CD14-positive monocyte (primary cell): ENCODE results near the gene MUC13. TPM values are rescaled to one million over a fixed set of nuclear protein-coding genes. Genes with fewer than 3 reads are reported as not detected.

Experiments
- DNase-seq, 3 donors: peaks; one replicate each; pipeline ENCODE4 v3.0.0-alpha.2; 2011 to 2022
- H2AFZ ChIP-seq: 2 replicates; pipeline ENCODE4 v1.6.0; 2012; ENCODE audit warnings: mild to moderate bottlenecking, low read depth, low read length, inconsistent platforms; ENCODE audit not compliant: insufficient read depth, poor library complexity, severe bottlenecking
- H3K27ac ChIP-seq, 2 donors: 1 replicate in 1 of 2; 2 replicates in 1 of 2; pipeline ENCODE4 v1.5.1; 2012 to 2013; ENCODE audit warnings: low read length in 2 of 2, control low read depth in 1 of 2, inconsistent platforms in 1 of 2, low read depth in 1 of 2, mild to moderate bottlenecking in 1 of 2
- H3K27me3 ChIP-seq, 2 donors: one replicate each; pipeline versions ENCODE4 v1.6.0 to v1.6.1; 2011 to 2013; ENCODE audit warnings: low read length in 2 of 2; ENCODE audit not compliant: control insufficient read depth in 2 of 2, insufficient read depth in 2 of 2
- H3K36me3 ChIP-seq, 2 donors: replicated peaks in 1 of 2; 1 replicate in 1 of 2; 2 replicates in 1 of 2; pipeline versions ENCODE4 v1.5.1 to v1.6.1; 2012 to 2013; ENCODE audit warnings: low read length in 2 of 2, control low read depth in 1 of 2, inconsistent platforms in 1 of 2, mild to moderate bottlenecking in 1 of 2; ENCODE audit not compliant: insufficient read depth in 2 of 2, control insufficient read depth in 1 of 2
- H3K4me1 ChIP-seq, 2 donors: 1 replicate in 1 of 2; 2 replicates in 1 of 2; pipeline versions ENCODE4 v1.5.1 to v1.6.1; 2012 to 2013; ENCODE audit warnings: low read length in 2 of 2, control low read depth in 1 of 2, inconsistent platforms in 1 of 2, mild to moderate bottlenecking in 1 of 2, moderate library complexity in 1 of 2; ENCODE audit not compliant: insufficient read depth in 2 of 2, control insufficient read depth in 1 of 2
- H3K4me2 ChIP-seq: replicated peaks from 2 replicates; pipeline ENCODE3; 2012; ENCODE audit warnings: low read length, moderate library complexity, mild to moderate bottlenecking; ENCODE audit not compliant: poor library complexity, severe bottlenecking; ENCODE audit errors: extremely low read depth
- H3K4me3 ChIP-seq, 3 experiments: fragments of 200-600 bp in 1 of 3; sonication (generic) in 1 of 3; replicated peaks in 1 of 3; 1 replicate in 2 of 3; 2 replicates in 1 of 3; pipeline ENCODE4 v1.5.1; 2011 to 2013; ENCODE audit warnings: low read length in 3 of 3, mild to moderate bottlenecking in 3 of 3, control low read depth in 2 of 3, low read depth in 2 of 3, inconsistent platforms in 1 of 3, moderate library complexity in 1 of 3
- H3K79me2 ChIP-seq: 2 replicates; pipeline ENCODE4 v1.6.0; 2012; ENCODE audit warnings: mild to moderate bottlenecking, control low read depth, inconsistent platforms, low read length, moderate library complexity; ENCODE audit not compliant: insufficient read depth
- H3K9ac ChIP-seq: 2 replicates; pipeline ENCODE4 v1.6.0; 2017; ENCODE audit warnings: low read length, mild to moderate bottlenecking; ENCODE audit not compliant: insufficient read depth, poor library complexity, severe bottlenecking
- H3K9me3 ChIP-seq, 2 donors: replicated peaks in 1 of 2; 1 replicate in 1 of 2; 2 replicates in 1 of 2; pipeline versions ENCODE4 v1.5.1 to v1.6.1; 2012 to 2013; ENCODE audit warnings: low read length in 2 of 2, control low read depth in 1 of 2; ENCODE audit not compliant: control insufficient read depth in 1 of 2, insufficient read depth in 1 of 2
- H4K20me1 ChIP-seq: 2 replicates; pipeline ENCODE4 v1.6.0; 2012; ENCODE audit warnings: mild to moderate bottlenecking, low read length, control low read depth, moderate library complexity; ENCODE audit not compliant: insufficient read depth
- H3K27ac Mint-ChIP-seq, 7 donors: one replicate each; pipeline ENCODE4 v1.8.0; 2020; ENCODE audit warnings: mild to moderate bottlenecking in 7 of 7, mixed read lengths in 7 of 7, moderate library complexity in 6 of 7, inconsistent platforms in 2 of 7
- H3K27me3 Mint-ChIP-seq, 3 donors: one replicate each; pipeline ENCODE4 v1.8.0; 2021 to 2022; ENCODE audit warnings: low read depth in 3 of 3, mild to moderate bottlenecking in 3 of 3, mixed read lengths in 3 of 3, moderate library complexity in 3 of 3, inconsistent platforms in 1 of 3
- H3K36me3 Mint-ChIP-seq, 2 donors: one replicate each; pipeline ENCODE4 v1.8.0; 2020; ENCODE audit warnings: mixed read lengths in 2 of 2, inconsistent platforms in 1 of 2, mild to moderate bottlenecking in 1 of 2
- H3K4me1 Mint-ChIP-seq: one replicate; pipeline ENCODE4 v1.8.0; 2020; ENCODE audit warnings: mild to moderate bottlenecking, mixed read lengths
- H3K4me3 Mint-ChIP-seq, 2 donors: one replicate each; pipeline ENCODE4 v1.8.0; 2020; ENCODE audit warnings: mild to moderate bottlenecking in 2 of 2, mixed read lengths in 2 of 2, moderate library complexity in 1 of 2
- H3K9me3 Mint-ChIP-seq, 7 donors: one replicate each; pipeline ENCODE4 v1.8.0; 2020 to 2022; ENCODE audit warnings: mixed read lengths in 7 of 7, mild to moderate bottlenecking in 6 of 7, moderate library complexity in 6 of 7, inconsistent platforms in 2 of 7
- CTCF ChIP-seq: fragments of 200-600 bp; IDR thresholded peaks from one replicate; pipeline ENCODE4 v1.8.0; 2022; ENCODE audit warnings: antibody characterized with exemption, mild to moderate bottlenecking
- WGBS: methylation state at CpG from one replicate; pipeline ENCODE4 v1.1.5; 2013; ENCODE audit warnings: missing lambda C conversion rate; ENCODE audit not compliant: insufficient coverage; 5-methylcytosine and 5-hydroxymethylcytosine counted together
- intact Hi-C, 2 donors: fragments of 100-400 bp; cut with micrococcal nuclease; formaldehyde crosslinking; loops; one replicate each; pipeline versions ENCODE4 v1.15.0 to v1.15.1; 2023
- polyA plus RNA-seq, 3 donors: library from polyadenylated mRNA; depleted of rRNA in 1 of 3; unstranded in 2 of 3; stranded (reverse) in 1 of 3; fragments of 300-500 nt in 2 of 3; fragments of >200 nt in 1 of 3; fragmentation: Illumina TruSeq in 2 of 3; gene quantifications; 1 replicate in 2 of 3; 2 replicates in 1 of 3; pipeline ENCODE4 v1.2.3, GENCODE V29; 2012 to 2021

MUC13 gene
- polyA plus RNA-seq, 3 donors = not detected

- Histone ChIP-seq H3K9ac (no peak overlapping the region), H3K27me3 (no peaks in the 10 kb centered on the region), H3K36me3 (no peaks in the 10 kb centered on the region), H3K27ac (no peak overlapping the region), H2AFZ (no peak overlapping the region), H3K4me2 (no peak overlapping the region), H3K9me3 (no peaks in the 10 kb centered on the region), H3K4me1 (peaks cover 0 to 5% of the 10 kb centered on the region in 2 donors), H4K20me1 (no peaks in the 10 kb centered on the region), H3K79me2 (no peaks in the 10 kb centered on the region), H3K4me3 (no peak overlapping the region)
- Mint-ChIP-seq H3K27ac (no peak overlapping the region), H3K4me3 (no peak overlapping the region), H3K27me3 (peaks cover 3 to 15% (median 3%) of the 10 kb centered on the region in 3 donors), H3K4me1 (peaks cover 2% of the 10 kb centered on the region), H3K9me3 (peaks cover 0 to 1% (median 0%) of the 10 kb centered on the region in 7 donors), H3K36me3 (no peaks in the 10 kb centered on the region)
- intact Hi-C loops = no loop called here
- no peak for DNase-seq
- TF ChIP-seq CTCF = no peak
- no CpG with 5 or more reads among the region's 6 CpGs for WGBS
These were observed 29.6 kb downstream of the MUC13 start for GRCh38 chr3:124904835-124905492.

- DNase-seq = no peak
- no peak overlapping the region for H3K4me3 Mint-ChIP-seq
- peaks cover 0 to 5% of the 10 kb centered on the region in 2 donors for H3K4me1 ChIP-seq
- H3K27ac Mint-ChIP-seq = no peak overlapping the region
- H3K36me3 ChIP-seq = no peaks in the 10 kb centered on the region
- peaks cover 2% of the 10 kb centered on the region for H3K4me1 Mint-ChIP-seq
- H3K9ac ChIP-seq = no peak overlapping the region
- intact Hi-C loops = no loop called here
- no peak overlapping the region for H3K27ac ChIP-seq
- no peak overlapping the region for H3K4me3 ChIP-seq
- no peaks in the 10 kb centered on the region for H3K9me3 ChIP-seq
- no peak overlapping the region for H3K4me2 ChIP-seq
- H4K20me1 ChIP-seq = no peaks in the 10 kb centered on the region
- no peak for TF ChIP-seq CTCF
- H3K79me2 ChIP-seq = no peaks in the 10 kb centered on the region
- H3K27me3 Mint-ChIP-seq = peaks cover 3 to 15% (median 3%) of the 10 kb centered on the region in 3 donors
- no CpG with 5 or more reads among the region's 1 CpG for WGBS
- no peaks in the 10 kb centered on the region for H3K27me3 ChIP-seq
- no peaks in the 10 kb centered on the region for H3K36me3 Mint-ChIP-seq
- no peaks in the 10 kb centered on the region for H3K9me3 Mint-ChIP-seq
- H2AFZ ChIP-seq = no peak overlapping the region
These were observed 30.4 kb downstream of the MUC13 start for GRCh38 chr3:124903896-124904834.
